AG04449 (cell line): ENCODE data around the gene CDK15.
"Not testable (repeated sequence)": the region's sequence is repeated elsewhere in the genome, so short reads cannot be mapped to it uniquely, and the experiment has no call there.

ENCODE experiments used
- CTCF ChIA-PET: fragments of 350-600 bp; formaldehyde crosslinking; extraction: SDS; loops from one replicate; lab custom pipeline; 2021; ENCODE audit warnings: antibody characterized with exemption; lab: Yijun Ruan, JAX
- POLR2A ChIA-PET: fragments of 400-600, 350-600 bp; formaldehyde crosslinking; extraction: SDS; loops from one replicate; lab custom pipeline; 2020; ENCODE audit warnings: antibody characterized with exemption, inconsistent platforms; lab: Yijun Ruan, JAX
- DNase-seq: peaks from one replicate; pipeline ENCODE4 v3.0.0-alpha.2; 2010; ENCODE audit warnings: low read depth, low spot score
- H3K4me3 ChIP-seq: 2 replicates; pipeline ENCODE4 v1.5.1; 2011; ENCODE audit warnings: low read depth, mild to moderate bottlenecking, control low read depth, low read length
- TF ChIP-seq, protein P1 (sequence below): IDR thresholded peaks from one replicate; pipeline ENCODE4 v1.5.1; 2011; ENCODE audit warnings: mild to moderate bottlenecking, moderate library complexity, low read length, control low read depth, inconsistent platforms; ENCODE audit not compliant: insufficient read depth; ENCODE audit errors: missing control alignments

Gene CDK15

GRCh38 chr2:201806442-201807170, at the start of gene CDK15:
CDK15 (plus strand) TSS chr2:201806537; CDS start chr2:201806665, 128 bp downstream.
- peak within 1 kb of the TSS; percentile 47 for H3K4me3 ChIP-seq
- no peak for DNase-seq
- POLR2A ChIA-PET, result no interaction called here
- CTCF ChIA-PET, result interaction anchor here (1.0 to 2.5 kb wide), 5 partner anchors 10 to 372 kb away, joined by 4 to 13 read pairs (median 7); no protein-coding TSS in a partner anchor
- TF ChIP-seq, protein P1, sequence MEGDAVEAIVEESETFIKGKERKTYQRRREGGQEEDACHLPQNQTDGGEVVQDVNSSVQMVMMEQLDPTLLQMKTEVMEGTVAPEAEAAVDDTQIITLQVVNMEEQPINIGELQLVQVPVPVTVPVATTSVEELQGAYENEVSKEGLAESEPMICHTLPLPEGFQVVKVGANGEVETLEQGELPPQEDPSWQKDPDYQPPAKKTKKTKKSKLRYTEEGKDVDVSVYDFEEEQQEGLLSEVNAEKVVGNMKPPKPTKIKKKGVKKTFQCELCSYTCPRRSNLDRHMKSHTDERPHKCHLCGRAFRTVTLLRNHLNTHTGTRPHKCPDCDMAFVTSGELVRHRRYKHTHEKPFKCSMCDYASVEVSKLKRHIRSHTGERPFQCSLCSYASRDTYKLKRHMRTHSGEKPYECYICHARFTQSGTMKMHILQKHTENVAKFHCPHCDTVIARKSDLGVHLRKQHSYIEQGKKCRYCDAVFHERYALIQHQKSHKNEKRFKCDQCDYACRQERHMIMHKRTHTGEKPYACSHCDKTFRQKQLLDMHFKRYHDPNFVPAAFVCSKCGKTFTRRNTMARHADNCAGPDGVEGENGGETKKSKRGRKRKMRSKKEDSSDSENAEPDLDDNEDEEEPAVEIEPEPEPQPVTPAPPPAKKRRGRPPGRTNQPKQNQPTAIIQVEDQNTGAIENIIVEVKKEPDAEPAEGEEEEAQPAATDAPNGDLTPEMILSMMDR, result no peak

DNA sequence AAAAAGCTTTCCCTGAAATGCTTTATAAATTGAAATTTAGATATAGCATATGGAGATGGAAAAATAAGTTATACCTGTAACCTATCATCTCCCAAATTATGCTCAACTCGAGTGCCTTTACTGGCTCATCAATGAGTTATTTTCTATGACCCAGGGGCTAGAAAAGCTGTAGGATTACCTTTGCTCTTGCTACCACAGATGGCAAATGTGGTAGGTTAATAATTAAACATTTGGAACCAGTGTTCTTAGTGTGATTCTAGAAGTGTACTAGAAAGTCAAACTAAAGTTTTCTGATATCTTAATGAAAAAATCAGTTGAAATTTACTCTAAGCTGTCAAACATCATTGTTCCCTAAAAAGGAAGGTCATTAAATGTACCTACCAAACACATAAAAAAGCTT, 48.1 kb upstream of the CDK15 start:
- CTCF ChIA-PET, result interaction anchor here (1.0 to 1.1 kb wide), 2 partner anchors 9 to 422 kb away, joined by 3 read pairs; no protein-coding TSS in a partner anchor
- POLR2A ChIA-PET, result no interaction called here
- H3K4me3 ChIP-seq, result no peak overlapping the region
- TF ChIP-seq, protein P1, result no peak
- DNase-seq, result no peak

- ChIA-PET POLR2A (no interaction called here), CTCF (interaction anchor here (1.0 to 1.1 kb wide), 2 partner anchors 9 to 421 kb away, joined by 3 read pairs; no protein-coding TSS in a partner anchor)
- TF ChIP-seq, protein P1, result no peak
- DNase-seq, result no peak
- no peak overlapping the region for H3K4me3 ChIP-seq
Measured at GRCh38 chr2:201758873-201759272, 47.5 kb upstream of the CDK15 start.

DNA sequence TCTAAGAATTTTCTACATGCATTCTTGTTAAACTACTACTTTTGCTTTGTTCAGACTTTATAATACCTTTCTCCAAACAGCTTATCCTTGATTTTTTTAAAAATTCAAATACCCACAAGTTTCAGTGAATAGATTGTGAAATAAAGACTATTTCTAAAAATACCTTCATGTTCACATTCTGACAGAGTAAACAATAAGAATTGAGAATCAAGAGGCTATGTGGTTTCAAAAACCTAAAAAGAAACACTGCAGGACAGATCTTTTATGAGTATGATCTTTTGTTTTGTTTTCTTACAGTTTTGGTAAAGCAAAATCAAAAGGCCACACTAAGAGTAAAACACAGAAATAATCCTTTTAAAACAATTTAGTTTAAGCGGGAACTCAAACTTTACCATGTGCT, 46.8 kb upstream of the CDK15 start:
- H3K4me3 ChIP-seq, result no peak overlapping the region
- TF ChIP-seq, protein P1, result no peak
- POLR2A ChIA-PET, result interaction anchor here (0.6 kb wide), 1 partner anchor 887 kb away, joined by 3 read pairs; no protein-coding TSS in a partner anchor
- CTCF ChIA-PET, result no interaction called here
- no peak for DNase-seq

DNA sequence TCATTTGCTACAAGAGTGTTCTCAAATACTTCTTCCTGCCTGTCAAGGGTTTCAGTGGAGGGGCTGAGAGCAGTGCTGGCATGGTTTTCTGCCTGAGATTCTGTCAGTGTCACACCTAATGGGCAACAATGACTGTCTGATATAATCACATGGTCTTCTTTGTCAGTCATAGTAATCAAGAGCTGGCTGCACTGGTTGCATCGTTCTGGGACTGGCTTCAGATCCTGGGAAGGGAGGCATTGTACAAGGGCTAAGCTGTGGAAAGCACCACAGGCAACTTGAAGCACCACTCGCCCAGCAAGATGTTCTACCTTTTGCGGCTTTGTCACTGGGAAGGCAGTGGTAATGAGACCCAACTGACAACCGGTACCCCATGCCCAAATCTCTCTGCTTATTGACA, 45.2 kb upstream of the CDK15 start:
- no peak for DNase-seq
- TF ChIP-seq, protein P1, result no peak
- no peak overlapping the region for H3K4me3 ChIP-seq
- CTCF ChIA-PET, result no interaction called here
- POLR2A ChIA-PET, result no interaction called here

DNA sequence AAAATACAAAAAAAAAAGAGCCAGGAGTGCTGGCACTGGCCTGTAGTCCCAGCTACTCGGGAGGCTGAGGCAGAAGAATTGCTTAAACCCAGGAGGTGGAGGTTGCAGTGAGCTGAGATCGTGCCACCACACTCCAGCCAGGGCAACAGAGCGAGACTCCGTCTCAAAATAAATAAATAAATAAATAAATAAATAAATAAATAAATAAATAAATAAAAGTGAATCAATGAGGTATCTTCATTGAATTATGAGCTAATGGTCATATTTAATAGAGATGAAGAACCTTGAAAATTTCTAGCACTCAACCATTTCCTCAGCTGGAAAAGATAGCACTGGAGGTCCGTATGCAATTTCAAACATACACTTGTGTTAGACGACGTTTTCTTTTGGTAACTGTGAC, 41.9 kb upstream of the CDK15 start:
- CTCF ChIA-PET, result interaction anchor here (0.9 to 1.4 kb wide), 3 partner anchors 12 to 15 kb away, joined by 3 to 4 read pairs (median 3); no protein-coding TSS in a partner anchor

More for the DNA sequence above, 41.9 kb upstream of the CDK15 start:
- not testable (repeated sequence) for DNase-seq, H3K4me3 ChIP-seq
- POLR2A ChIA-PET, result interaction anchor here (0.6 kb wide), 1 partner anchor 437 kb away, joined by 3 read pairs; no protein-coding TSS in a partner anchor
